Dermis blood vessel endothelial cell (primary cell): ENCODE data around the gene SNCG. TPM values are rescaled to one million over a fixed set of nuclear protein-coding genes. Genes with fewer than 3 reads are reported as not detected.
A peak's percentile ranks its signal among the peaks of the same experiment; 100 is the strongest.
"Not testable (repeated sequence)": the region's sequence is repeated elsewhere in the genome, so short reads cannot be mapped to it uniquely, and the experiment has no call there.

ENCODE experiments used
- DNase-seq: peaks from one replicate; pipeline ENCODE4 v3.0.0; 2010
- total RNA-seq: library from RNA; depleted of rRNA; stranded (reverse); fragments of >200 nt; gene quantifications from 2 replicates; pipeline ENCODE4 v1.2.3, GENCODE V29; 2014

The SNCG gene
- total RNA-seq, 1 donor from 2014 or later = 117 TPM

GRCh38 chr10:86979296-86979818 is 21.0 kb downstream of the SNCG start:
- DNase-seq = no peak

GRCh38 chr10:86979977-86980448 is 21.6 kb downstream of the SNCG start:
- DNase-seq = no peak

- not testable (repeated sequence) for DNase-seq
Observed at GRCh38 chr10:86981020-86981419, 22.6 kb downstream of the SNCG start.

GRCh38 chr10:86981716-86982115 is 23.3 kb downstream of the SNCG start:
- no peak for DNase-seq

GRCh38 chr10:86984498-86984897 is 26.1 kb downstream of the SNCG start:
- not testable (repeated sequence) for DNase-seq

GRCh38 chr10:86988520-86988919 is 30.1 kb downstream of the SNCG start:
- no peak for DNase-seq

GRCh38 chr10:86991362-86991761 is 33.0 kb downstream of the SNCG start:
- DNase-seq = not testable (repeated sequence)

DNA sequence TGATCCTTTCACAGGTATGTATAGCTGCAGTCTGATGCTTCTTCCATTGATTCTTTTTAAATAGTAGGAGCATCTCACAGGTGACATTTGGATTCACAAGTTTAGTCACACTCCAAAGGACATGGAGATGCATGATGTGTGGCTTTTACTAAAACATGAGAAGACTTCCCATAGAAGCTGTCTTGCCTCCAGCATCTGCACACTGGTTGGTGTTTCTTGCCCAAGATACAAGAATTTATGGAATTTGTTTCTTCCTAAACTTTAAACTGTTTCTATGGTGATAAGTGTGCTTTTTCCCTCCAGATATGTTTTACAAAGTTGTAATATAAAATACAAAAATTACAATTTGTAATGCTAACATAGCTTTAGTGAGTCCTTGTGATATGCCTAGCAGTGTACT is 34.1 kb downstream of the SNCG start:
- no peak for DNase-seq

DNA sequence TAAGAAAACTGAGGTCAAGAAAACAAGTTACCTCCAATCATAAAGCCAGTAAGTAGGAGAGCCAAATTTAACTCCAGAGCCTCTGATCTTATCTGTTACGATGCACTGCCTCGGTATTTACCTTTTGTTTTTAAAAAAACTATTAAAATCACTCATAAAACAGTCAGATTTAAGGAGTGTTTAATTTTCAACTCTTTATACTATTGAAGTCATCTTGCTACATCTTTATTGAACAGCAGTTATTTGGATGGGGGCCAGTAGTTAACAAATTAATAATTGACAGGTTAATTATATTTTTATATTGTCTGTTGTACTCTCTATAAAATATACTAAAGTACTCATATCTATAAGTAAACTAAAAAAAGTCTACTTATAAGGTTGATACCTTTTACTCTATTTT is 34.5 kb downstream of the SNCG start:
- no peak for DNase-seq

- DNase-seq = not testable (repeated sequence)
Observed at GRCh38 chr10:86999802-87000403, 41.5 kb downstream of the SNCG start.

DNA sequence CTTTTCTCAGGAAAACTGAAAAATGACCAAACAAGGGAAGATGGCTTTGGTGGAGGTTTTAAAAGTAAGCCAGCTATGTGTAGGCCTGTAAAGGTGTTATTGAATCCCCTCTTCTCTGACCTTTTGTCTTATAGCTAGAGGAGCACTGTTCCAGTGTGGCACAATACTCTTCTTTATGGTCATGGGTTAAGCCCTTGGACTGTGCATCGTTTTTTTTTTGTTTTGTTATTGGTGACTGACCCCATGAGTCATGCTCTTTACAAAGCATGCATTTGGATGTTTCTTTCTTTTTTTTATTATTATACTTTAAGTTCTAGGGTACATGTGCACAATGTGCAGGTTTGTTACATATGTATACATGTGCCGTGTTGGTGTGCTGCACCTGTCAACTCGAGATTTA is 42.1 kb downstream of the SNCG start:
- peak; percentile 9 for DNase-seq

DNA sequence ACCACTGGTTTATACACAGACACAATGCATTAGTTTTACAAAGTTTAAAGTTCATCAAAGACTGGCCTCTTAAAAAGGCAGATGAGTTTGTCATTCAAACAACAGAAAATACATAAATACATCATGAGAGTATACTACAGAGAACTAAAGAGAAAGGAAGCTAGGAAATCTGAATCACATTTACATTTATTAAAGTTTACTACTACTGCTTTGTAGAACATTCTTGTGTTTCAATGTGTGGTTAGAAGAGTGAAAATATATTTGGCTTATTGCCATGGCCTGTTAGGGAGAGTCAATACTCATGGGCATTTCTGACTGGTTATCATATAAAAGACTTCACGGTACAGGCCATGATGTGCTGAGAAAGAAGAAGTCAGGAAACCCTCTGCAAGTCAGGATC is 48.7 kb downstream of the SNCG start:
- DNase-seq = not testable (repeated sequence)

DNA sequence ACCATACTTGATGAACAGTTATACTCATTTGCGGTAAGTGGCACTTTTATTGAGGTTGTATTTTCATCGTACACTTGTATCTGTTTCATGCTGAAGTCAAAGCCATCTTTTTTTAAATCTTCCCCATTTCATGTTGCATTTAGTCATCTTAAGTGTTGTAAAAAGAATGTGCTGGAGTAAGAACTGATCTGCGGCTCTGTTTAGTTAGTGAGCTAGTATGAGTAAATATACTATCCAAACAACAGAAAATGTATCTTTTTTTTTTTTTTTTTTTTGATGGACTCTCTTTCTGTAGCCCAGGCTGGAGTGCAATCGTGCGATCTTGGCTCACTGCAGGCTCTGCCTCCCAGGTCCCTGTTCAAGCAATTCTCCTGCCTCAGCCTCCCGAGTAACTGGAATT is 49.3 kb downstream of the SNCG start:
- DNase-seq = not testable (repeated sequence)

DNA sequence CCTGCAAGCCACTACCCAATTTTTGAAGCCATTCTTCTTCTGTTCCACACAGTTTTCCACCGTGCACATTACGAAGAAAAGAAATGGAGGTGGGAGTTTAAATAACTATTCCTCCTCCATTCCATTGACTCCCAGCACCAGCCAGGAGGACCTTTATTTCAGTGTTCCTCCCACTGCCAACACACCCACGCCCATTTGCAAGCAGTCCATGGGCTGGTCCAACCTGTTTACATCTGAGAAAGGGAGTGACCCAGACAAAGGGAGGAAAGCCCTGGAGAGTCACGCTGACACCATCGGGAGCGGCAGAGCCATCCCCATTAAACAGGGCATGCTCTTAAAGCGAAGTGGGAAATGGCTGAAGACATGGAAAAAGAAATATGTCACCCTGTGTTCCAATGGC is 49.9 kb downstream of the SNCG start:
- DNase-seq = not testable (repeated sequence)

DNA sequence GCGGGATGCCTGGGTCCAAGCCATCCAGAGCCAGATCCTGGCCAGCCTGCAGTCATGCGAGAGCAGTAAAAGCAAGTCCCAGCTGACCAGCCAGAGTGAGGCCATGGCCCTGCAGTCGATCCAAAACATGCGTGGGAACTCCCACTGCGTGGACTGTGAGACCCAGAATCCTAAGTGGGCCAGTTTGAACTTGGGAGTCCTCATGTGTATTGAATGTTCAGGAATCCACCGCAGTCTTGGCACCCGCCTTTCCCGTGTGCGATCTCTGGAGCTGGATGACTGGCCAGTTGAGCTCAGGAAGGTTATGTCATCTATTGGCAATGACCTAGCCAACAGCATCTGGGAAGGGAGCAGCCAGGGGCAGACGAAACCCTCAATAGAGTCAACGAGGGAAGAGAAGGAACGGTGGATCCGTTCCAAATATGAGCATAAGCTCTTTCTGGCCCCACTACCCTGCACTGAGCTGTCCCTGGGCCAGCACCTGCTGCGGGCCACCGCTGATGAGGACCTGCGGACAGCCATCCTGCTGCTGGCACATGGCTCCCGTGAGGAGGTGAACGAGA is 50.8 kb downstream of the SNCG start:
- DNase-seq = not testable (repeated sequence)

Other genes starting within 250 kb of the SNCG start
- 0.23 and 0.51 TPM in 2 replicates for gene BMPR1A, start 202.0 kb upstream of the SNCG start, total RNA-seq
- 465 and 483 TPM in 2 replicates for gene MMRN2, start 984 bp upstream of the SNCG start, total RNA-seq
- 12.8 and 23.8 TPM in 2 replicates for gene ADIRF, start 9.9 kb downstream of the SNCG start, total RNA-seq
- not detected in 2 replicates for gene FAM25A, start 61.7 kb downstream of the SNCG start, total RNA-seq
- gene GLUD1, start 136.2 kb downstream of the SNCG start, total RNA-seq = 207 and 216 TPM in 2 replicates
- gene SHLD2, start 136.6 kb downstream of the SNCG start, total RNA-seq = 25.9 and 36.2 TPM in 2 replicates